Activated CD8-positive, alpha-beta memory T cell treated with anti-CD3 and anti-CD28 coated beads for 1 hour (primary cell): ENCODE data around the gene SLC22A5.
A peak's percentile ranks its signal among the peaks of the same experiment; 100 is the strongest.
"Not testable (repeated sequence)": the region's sequence is repeated elsewhere in the genome, so short reads cannot be mapped to it uniquely, and the experiment has no call there.

Experiments
- DNase-seq, 2 donors: peaks; one replicate each; pipeline ENCODE4 v3.0.0-alpha.2; 2020; ENCODE audit warnings: low read depth in 1 of 2; ENCODE audit errors: extremely low read depth in 1 of 2

The SLC22A5 gene

DNA sequence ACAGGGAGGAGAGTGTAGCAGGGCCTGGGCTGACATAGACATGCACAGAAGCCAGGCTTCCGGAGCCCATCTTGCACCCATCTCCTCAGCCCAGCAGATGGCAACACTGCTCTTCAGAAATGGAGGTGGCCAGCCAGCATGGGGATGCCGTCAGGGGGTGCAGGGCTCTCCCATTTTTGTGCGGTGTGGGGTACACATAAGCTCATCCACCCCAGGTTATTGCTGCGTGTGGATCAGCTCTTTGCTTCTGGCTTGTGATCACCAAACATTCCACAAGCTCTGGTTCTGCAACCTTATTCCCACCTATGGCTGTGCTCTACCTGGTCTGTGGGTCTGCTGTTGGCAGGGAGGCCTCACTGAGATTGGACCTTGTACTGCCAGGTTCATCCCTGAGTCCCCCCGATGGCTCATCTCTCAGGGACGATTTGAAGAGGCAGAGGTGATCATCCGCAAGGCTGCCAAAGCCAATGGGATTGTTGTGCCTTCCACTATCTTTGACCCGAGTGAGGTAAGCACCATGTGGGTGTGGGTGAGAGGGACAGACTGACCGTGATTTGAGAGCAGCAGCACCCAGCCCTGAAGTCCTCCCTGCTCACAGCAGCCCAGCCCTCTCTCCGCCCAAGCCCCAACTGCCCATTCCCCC lies 17.3 kb downstream of the SLC22A5 start:
- peak; percentile 56 to 60 for DNase-seq

DNA sequence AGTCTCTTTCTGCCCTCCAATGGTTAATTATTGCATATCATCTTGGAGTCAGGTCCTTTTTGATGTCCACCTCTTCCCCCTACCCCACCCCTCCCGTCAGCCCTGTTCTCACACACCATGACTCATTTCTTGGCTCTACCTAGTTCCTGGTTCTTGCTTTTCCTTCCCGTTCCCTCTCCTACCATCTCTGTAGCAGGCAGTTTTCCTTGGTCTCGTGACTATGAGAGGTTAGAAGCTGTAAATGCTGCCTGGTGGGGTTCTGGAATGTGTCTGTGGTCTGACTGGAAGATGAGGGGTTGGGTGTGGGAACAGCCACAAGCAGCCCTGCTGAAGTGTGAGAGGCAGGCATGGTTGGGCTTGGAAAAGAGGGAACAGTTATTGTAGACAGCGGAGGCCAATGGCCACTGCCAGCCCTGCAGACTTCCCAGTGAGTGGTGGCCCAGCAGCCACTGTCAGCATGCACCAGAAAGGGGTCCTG lies 18.2 kb downstream of the SLC22A5 start:
- DNase-seq, result no peak

DNA sequence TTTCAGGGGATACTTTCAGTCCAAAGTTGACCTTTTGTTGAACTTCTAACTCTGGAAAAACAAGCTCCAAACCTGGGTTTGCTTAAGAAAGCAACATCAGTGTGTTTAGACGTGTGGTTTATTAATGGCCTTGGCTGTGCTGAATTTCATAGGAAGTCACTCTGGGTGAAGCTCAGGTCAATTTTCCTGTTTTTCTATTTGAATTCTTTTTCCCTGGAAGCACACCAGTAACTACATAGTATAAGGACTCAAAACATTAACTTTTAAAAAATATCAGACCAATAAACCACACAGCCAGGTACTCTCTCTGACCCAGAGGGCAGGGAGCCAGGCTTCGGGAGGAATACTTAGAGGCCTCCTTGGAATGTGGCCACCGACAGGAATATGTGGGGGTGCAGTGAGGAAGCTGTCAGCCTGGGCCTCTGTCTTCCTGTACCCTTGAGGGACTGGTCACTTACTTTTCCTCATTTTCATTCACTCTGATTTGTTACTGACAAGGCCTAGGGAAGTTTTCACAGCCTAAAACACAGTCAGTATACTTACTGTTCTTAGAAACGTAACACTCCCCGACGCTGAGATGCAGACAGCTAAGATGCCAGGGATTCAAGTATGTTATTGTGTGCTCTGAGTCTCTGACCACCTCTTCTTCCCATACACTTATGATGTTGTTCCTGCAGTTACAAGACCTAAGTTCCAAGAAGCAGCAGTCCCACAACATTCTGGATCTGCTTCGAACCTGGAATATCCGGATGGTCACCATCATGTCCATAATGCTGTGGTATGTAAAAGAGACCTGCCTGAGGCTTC lies 18.9 kb downstream of the SLC22A5 start:
- DNase-seq, result no peak

DNA sequence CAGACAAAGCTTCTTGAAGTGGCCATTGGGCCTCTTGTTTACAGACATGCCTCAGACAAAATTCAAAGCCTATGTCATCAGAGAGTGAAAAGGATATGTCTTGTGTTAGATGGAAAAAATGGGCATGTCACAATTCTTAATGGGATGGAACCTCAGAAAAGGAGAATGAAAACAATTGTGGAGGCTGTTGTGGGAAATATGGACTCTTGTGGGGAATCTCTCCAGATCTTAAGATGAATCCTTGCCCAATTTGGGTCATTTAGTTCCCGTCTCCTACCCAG lies 19.5 kb downstream of the SLC22A5 start:
- no peak for DNase-seq

- DNase-seq, result no peak
These were observed 20.2 kb downstream of the SLC22A5 start for GRCh38 chr5:132389585-132390286.

GRCh38 chr5:132391247-132391646 lies 21.7 kb downstream of the SLC22A5 start:
- DNase-seq, result no peak

DNA sequence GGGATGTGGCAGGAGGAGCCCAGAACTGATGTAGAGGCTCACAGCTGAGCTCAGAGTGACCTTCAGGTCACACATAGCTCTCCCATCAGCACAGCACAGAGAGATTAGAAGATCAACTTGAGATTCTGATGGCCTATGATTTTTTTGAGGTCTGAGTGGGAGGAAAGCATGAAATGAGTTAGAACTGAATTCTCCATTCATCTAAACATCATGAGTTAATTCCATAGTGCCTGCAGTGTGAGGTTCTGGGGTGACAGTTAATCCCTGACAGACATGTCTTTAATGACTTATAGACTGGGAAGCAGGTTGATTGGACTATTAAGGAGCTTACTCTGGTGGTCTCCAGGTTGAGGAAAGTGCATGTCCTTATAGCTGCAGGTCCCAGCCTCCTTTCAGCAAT lies 22.4 kb downstream of the SLC22A5 start:
- no peak for DNase-seq

GRCh38 chr5:132392411-132392810 lies 22.9 kb downstream of the SLC22A5 start:
- DNase-seq, result no peak

DNA sequence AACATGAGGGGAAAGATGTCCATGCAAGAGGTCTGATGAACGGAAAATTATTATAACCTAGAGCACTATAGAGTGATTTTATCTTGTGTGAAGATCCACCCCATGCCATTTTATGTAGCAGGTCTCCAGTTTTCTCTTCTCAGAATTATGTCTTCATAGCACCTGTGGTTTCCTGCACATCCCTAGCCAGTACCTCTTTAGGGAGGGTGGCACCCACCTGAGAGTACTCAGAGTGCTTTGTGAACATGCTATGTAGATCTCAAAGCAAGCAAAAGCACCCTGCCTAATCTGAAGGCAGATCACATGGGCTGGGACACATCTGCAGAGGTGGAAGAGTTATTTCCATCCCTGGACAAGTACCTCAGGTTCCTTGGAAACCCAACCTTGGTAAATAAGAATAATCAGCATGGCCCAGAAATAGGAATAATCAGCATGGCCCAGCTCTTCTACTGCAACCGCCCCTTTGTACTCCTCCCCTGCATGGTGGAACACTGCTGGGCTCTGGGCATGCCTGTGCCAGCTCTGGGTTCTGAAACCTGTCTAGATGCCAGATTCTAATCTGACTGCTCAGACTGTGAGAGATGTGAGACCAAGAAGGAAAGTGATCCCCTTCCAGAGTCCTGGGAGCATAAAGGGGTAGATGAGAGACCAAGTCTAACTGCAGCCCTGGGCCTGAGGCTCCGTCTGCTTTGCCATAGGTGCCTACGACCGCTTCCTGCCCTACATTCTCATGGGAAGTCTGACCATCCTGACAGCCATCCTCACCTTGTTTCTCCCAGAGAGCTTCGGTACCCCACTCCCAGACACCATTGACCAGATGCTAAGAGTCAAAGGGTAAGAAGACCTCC lies 23.7 kb downstream of the SLC22A5 start:
- DNase-seq, result no peak

DNA sequence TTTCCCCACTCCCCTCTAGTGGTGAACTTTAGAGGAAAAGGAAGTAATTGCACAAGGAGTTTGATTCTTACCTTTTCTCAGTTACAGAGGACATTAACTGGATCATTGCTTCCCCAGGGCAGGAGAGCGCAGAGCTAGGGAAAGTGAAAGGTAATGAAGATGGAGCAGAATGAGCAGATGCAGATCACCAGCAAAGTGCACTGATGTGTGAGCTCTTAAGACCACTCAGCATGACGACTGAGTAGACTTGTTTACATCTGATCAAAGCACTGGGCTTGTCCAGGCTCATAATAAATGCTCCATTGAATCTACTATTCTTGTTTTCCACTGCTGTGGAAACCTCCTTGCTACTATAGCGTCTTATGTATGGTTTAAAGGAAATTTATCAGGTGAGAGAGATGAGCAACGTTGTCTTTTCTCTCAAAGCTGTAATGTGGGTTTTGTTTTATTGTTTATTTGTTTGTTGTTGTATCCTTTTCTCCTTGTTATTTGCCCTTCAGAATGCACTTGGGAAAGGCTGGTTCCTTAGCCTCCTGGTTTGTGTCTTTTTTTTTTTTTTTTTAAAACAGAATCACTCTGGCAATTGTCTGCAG lies 25.3 kb downstream of the SLC22A5 start:
- no peak for DNase-seq

- no peak for DNase-seq
These were observed 27.1 kb downstream of the SLC22A5 start for GRCh38 chr5:132396589-132397031.

- DNase-seq, result no peak
These were observed 27.7 kb downstream of the SLC22A5 start for GRCh38 chr5:132397224-132397623.

- DNase-seq, result not testable (repeated sequence)
These were observed 28.6 kb downstream of the SLC22A5 start for GRCh38 chr5:132397936-132398675.

GRCh38 chr5:132404041-132404440 lies 34.5 kb downstream of the SLC22A5 start:
- DNase-seq, result not testable (repeated sequence)

- DNase-seq, result no peak
These were observed 36.1 kb downstream of the SLC22A5 start for GRCh38 chr5:132405646-132406045.

GRCh38 chr5:132406144-132406783 lies 36.8 kb downstream of the SLC22A5 start:
- DNase-seq, result no peak

DNA sequence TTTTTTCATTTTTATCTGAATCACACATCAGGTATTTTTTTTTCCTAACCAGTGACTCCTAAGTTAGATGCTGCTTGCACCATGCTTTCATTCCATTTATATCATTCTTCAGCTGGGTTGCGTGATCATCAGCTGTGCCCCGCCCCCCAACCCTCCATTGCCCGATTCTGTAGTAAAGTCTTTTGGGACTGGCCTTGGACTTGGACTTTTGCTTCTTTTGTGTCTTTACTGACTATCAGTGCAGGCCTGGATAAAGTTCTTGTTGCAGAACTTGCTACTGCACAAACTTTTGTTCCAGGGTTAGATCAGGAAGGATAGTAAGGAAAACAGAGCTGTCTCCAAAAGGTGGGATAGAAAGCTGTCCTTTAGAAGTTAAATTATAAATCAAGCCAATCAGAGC lies 38.5 kb downstream of the SLC22A5 start:
- no peak for DNase-seq

DNA sequence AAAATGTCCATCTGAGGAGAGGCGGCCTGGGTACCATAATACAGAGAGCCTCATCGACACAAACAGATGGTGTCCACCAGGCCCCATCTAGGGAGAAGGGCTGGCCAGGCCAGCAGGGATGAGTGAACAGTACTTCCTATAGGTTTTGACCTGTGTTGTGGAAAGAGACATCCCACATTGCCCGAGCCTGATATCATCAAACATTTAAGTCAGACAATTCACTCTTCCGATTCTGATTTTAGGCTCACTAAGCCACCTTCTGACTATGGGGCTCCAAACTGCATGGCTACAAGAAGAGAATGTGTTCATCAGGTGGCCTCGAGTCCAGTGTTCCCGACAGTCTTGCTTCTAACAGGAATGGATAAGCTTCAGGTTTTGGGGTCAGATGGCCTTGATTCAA lies 38.9 kb downstream of the SLC22A5 start:
- no peak for DNase-seq

- no peak for DNase-seq
These were observed 39.5 kb downstream of the SLC22A5 start for GRCh38 chr5:132408965-132409364.
